Stimulated activated CD4-positive, alpha-beta T cell treated with anti-CD3 and anti-CD28 coated beads, TNF-alpha, amount 100 ng/mL, for 4 hours (primary cell): ENCODE measurements around the gene RBM20.
"Not testable (repeated sequence)": the region's sequence is repeated elsewhere in the genome, so short reads cannot be mapped to it uniquely, and the experiment has no call there.

Experiments
- DNase-seq, 3 experiments: peaks; one replicate each; pipeline ENCODE4 v3.0.0-alpha.2; 2020; ENCODE audit warnings: low read depth in 3 of 3

RBM20 gene

GRCh38 chr10:110704906-110705476, 60.9 kb downstream of the RBM20 start:
- DNase-seq: no peak

DNA sequence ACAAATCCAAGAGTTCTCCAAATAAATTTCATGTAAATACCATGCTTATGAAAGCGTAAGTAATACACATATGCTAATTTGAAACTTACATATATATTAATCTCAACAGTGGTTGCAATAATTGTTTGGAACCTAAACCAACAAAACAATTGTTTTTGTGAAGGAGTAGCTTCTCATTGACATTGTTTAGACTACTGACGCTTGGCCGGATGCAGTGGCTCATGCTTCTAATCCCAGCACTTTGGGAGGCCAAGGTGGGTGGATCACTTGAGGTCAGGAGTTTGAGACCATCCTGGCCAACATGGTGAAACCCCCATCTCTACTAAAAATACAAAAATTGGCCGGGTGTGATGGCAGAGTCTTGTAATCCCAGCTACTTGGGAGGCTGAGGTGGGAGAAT, 61.5 kb downstream of the RBM20 start:
- DNase-seq: not testable (repeated sequence)

GRCh38 chr10:110706690-110707098, 62.6 kb downstream of the RBM20 start:
- no peak for DNase-seq

DNA sequence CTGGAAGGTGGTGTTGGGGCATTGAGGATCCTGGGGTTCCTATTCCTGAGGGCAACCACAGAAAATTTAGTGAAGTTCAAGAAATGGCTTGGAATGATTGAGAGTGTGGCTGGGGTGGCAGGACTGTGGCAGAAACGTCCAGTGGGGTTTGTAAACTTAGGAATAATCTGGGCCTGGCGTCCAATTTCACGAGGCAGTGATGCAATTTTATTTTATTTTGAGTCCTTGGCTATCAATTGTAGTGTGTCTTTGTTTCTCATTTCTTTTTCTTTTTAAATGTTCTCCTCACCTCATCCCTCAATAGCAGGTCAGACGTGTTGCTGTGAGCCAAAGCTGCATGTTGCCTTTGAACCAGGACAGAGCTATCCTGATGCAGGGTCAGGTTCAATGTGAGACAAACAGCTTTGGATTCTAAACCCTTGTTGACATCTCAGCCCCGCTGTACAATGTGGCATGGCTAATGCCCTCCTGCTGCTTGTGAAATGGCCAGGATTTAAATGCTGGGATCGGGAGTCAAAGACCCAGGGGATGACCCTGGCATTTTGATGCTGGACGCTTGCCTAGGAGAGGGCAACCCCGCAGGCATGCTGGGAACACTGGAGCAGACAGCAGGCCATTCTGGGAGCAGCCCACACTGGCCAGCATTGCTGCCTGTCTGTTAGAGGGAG, 64.8 kb downstream of the RBM20 start:
- no peak for DNase-seq

GRCh38 chr10:110709444-110709828, 65.3 kb downstream of the RBM20 start:
- DNase-seq: no peak

DNA sequence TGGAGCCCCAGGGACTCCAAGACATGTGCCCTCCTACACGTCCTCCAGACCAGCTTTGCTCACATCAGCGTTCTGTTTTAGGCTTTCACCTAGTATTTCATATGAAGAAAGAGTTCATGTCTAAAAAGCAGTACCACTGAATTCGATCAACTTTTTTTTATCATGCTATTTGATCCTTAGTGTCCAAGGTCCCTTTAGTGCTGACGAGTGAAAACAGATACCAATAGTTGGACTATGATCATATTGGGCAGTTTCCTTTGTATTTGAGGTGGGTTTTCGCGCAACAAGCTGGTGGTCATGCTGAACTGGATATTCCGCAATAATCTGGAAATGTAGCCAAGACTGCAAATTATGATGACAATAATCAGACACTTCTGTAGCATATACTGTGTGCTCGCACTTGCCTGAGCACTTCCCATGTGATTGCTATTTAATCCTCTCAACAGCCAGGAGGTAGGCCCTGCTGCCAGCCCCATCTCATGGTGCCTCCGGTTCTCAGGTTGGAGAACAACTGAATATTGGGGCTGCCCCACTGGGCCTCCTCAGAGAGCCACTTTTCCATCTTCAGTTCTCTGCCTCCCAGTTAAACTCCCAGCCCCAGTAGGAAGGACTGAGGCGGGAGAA, 65.9 kb downstream of the RBM20 start:
- no peak for DNase-seq

GRCh38 chr10:110710621-110711020, 66.5 kb downstream of the RBM20 start:
- no peak for DNase-seq

- no peak for DNase-seq
Observed at GRCh38 chr10:110711382-110711781, 67.2 kb downstream of the RBM20 start.

DNA sequence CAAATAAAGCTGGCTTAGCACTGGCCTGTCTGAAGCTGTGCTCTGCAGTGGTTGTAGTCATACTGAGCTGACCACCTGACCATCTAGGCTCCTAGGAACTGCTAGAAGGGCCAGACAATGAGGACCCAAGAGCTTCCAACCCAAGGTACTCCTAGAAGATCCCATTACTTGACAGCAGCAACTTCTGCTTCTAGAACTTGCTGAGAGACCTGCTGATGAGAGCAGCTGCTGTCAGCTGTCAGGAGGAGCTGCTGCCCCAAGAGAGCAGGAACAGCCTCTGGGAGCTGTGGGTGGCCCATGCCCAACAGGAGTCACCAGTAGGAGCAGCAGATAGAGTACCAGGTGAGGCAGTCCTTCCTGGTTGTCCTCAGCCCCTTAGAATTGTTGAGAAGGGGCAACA, 70.2 kb downstream of the RBM20 start:
- no peak for DNase-seq

DNA sequence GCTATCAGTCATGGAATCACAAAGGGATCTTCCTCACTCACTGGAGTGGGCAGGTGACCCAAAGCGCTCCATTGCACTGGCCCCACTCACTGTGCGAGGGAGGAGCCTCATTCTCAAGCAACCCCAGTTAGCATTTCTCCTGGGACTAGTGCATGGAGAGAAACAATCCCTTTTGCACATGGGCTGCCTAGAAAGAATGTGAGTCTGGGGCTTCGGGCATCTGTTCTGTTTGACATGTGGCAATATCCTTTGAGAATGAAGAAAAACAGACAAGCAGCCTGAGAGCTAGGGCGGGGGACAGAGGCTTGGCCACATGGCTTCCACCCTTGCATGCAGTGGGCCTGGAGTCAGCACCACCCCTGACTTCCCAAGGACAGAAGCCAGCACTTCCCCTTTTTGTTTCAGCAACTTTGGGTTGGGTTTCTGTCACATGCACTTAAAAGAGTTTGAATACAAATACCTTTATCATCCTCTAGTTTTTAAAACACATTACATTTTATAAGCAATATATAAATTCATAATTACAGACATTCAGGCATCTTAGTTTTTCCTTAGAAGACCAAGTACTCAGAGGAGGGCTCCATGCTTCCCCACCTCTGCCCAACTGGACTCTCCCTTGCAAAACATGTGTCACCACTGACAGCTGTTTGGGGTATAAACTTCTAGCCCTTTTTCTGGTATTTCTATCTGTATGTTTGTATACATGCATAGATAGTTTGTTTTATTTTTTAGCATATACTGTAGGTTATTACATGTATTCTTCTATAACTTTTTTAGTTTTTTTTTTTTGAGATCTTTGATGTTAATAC, 73.8 kb downstream of the RBM20 start:
- no peak for DNase-seq

DNA sequence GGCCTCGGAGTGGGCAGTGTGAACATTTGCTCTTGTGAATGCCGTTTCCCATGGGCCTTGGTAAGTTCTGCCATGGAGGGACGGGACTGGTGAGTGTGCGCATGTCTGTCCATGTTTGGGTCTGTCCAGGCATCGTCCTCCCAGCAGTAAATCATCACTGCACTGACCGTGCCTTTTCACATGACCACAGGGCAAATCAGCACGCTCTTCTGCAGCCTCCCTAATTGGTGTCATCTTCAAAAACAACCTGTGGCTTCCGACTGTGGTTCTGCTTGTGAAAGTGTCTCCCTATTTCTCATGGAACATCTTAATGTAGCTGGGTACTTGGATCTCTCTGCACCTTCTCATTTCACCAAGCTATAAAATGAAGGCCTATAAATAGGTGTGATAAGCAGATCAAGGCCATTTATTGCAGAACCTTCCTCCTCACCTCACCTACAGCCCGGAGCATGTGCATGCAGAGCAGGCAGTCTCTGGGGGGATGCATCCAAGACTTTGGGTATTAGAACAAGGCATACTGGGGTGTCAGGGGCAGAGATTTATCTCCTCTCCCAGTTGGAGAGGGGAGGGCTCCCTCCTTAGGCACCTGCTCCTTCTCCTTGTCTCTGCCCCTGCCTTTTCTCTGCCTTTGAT, 77.4 kb downstream of the RBM20 start:
- DNase-seq: no peak

- DNase-seq: no peak
Observed at GRCh38 chr10:110723224-110723891, 79.2 kb downstream of the RBM20 start.

DNA sequence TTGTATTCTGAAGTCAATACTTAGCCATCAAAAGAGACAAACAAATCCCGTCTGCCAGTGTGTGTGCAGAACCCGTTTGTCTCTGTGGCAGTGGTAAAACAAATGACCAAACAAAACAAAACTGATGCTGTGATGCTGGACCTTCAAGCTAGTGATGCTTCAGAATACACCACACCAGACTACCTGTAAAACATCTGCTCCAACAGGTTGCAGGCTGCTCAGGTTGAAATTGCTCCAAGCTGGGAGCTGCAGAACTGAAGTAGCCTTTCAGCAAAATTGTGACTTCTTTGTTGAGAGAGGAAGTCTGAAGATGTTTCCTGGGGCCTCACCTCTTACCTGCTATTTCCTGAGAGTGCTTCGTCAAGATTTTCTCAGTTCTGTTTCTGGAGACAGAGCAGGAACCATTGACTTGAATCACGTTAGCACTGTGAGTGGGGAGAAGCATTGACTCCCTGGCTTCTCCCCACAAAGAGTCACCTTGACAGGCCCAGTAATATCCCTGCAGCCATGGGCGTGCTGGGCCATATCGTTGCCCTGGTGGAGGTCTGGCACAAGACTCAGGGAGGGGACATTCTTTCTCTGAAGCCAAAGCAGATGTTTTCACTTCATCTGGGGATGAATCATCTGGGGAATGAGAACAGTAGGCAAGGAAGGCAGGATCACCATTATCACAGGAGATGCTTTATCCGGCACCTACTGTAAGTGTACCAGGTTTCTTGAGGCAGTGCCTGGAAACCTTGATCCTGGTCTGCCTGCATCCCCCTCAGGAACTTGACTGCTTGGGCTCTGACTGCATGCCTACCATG, 80.2 kb downstream of the RBM20 start:
- DNase-seq: no peak

- DNase-seq: no peak
Observed at GRCh38 chr10:110724937-110725336, 80.8 kb downstream of the RBM20 start.

DNA sequence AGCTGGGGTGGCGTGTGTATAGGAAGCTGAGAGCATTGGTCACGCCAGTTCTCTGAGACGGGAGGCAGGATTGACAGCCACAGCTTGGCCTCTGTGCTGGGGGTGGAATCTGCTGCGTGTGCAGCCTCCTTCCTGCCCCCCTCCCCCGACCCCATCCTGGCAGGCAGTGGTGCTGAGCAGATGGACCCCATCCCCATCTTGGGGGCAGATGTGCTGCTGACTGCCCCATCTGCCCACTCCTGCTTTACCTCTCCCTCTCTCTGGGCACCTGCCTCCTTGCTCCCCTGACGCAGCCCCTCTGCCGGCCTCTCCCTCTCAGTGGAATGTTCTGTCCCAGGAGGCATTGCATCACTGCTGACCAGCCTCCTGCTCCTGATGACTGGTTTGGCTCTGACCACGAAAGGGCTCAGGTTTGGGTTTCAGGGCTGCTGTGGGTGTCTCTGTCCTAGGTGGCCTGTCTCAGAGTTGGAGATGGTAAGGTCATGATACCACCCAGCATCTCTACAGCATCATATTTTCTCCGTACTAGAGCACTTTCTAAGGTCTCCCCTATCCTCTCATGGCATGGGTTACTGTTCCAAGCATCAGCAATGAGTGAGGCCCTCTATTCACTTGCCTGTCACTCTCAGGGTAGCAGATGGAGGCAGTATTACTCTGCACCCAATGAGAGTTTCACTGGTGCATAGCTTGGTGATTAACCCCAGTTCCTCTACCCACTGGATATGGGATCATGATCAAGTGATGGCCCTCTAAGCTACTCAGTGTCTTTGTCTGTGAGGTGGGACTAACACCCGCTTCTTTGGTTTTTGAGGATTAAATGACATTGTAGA, 81.9 kb downstream of the RBM20 start:
- DNase-seq: no peak

DNA sequence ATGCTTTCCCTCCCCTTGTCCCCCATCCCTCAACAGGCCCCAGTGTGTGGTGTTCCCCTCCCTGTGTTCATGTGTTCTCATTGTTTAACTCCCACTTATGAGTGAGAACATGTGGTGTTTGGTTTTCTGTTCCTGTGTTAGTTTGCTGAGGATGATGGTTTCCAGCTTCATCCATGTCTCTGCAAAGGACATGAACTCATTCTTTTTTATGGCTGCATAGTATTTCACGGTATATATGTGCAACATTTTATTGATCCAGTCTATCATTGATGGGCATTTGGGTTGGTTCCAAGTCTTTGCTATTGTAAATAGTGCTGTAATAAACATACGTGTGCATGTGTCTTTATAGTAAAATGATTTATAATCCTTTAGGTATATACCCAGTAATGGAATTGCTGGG, 83.6 kb downstream of the RBM20 start:
- DNase-seq: not testable (repeated sequence)

DNA sequence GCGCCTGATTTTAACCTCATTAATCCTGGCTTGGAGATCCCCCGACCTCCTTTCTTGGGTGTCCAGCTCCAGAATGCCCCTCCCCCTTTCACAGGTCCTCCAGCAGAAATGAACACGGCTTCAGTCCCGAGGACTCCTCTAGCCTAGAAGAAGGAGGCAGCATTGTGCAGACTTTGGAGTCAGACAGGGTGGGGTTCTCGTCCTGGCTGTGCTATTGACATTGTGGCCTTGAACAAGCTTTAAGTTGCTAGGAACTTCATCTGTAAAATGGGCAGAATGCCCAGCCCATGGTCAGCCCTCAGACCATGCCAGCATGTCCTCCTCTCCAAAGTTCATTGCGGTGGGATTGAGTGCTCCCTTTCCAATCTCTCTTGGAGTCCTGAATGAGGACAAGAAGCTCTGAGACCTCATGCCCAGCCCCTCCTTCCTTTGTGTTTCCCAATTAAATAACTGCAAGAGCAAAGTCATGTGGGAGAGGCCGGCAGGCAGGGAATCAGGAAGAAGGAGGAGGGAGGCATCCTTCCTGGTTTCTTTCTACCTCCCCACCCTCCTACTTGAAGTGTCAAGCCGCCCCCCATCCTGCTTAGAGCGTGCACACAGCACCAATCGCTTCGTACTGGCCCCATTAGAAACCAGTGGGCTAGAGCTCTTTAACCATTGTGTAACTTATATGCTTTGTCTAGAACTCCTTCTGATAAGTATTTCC, 86.4 kb downstream of the RBM20 start:
- DNase-seq: no peak

- DNase-seq: no peak
Observed at GRCh38 chr10:110733218-110733952, 89.2 kb downstream of the RBM20 start.
